Colonic mucosa (tissue), 4 donors: ENCODE measurements around the gene HERPUD1. TPM values are rescaled to one million over a fixed set of nuclear protein-coding genes. Genes with fewer than 3 reads are reported as not detected.
"Not testable (repeated sequence)": the region's sequence is repeated elsewhere in the genome, so short reads cannot be mapped to it uniquely, and the experiment has no call there.

ENCODE experiments used
- DNase-seq: peaks from one replicate; pipeline ENCODE4 v3.0.0-alpha.2; 2020
- H3K27ac ChIP-seq: fragments of 200-600 bp; one replicate; pipeline ENCODE4 v1.8.0; 2021
- H3K27me3 ChIP-seq: fragments of 200-600 bp; one replicate; pipeline ENCODE4 v1.8.0; 2021
- H3K36me3 ChIP-seq: fragments of 200-600 bp; one replicate; pipeline ENCODE4 v1.8.0; 2021
- H3K4me1 ChIP-seq: fragments of 200-600 bp; one replicate; pipeline ENCODE4 v1.8.0; 2021; ENCODE audit warnings: mild to moderate bottlenecking
- H3K4me3 ChIP-seq: fragments of 200-600 bp; one replicate; pipeline ENCODE4 v1.8.0; 2021
- H3K9ac ChIP-seq, 2 donors: one replicate each; pipeline ENCODE4 v1.7.0; 2013; ENCODE audit warnings: control low read depth in 2 of 2, low read depth in 2 of 2, low read length in 2 of 2
- H3K9me3 ChIP-seq: fragments of 200-600 bp; one replicate; pipeline ENCODE4 v1.8.0; 2021
- intact Hi-C: fragments of 100-400 bp; cut with DNase I; formaldehyde crosslinking; loops from one replicate; pipeline ENCODE4 v1.14.1; 2022
- total RNA-seq, 2 donors: library from RNA; stranded (reverse); fragmentation: NEBNext Ultra II Directional in 1 of 2; extraction: Animal tissue kit (Norgen Biotek cat#: 25700) in 1 of 2; gene quantifications; one replicate each; pipeline ENCODE4 v1.2.1, GENCODE V29; 2021
- TF ChIP-seq, protein P1 (sequence below): fragments of 200-600 bp; IDR thresholded peaks from one replicate; pipeline ENCODE4 v1.8.0; 2022; ENCODE audit warnings: antibody characterized with exemption, mild to moderate bottlenecking
- donor health status: healthy.
- donor health status: DM: no; HTN: no; CAD: no.
- donor health status: DM: no; HTN: no; CAD: no.

Gene HERPUD1
- total RNA-seq, 2 donors from 2014 or later, result 130 to 194 TPM

DNA sequence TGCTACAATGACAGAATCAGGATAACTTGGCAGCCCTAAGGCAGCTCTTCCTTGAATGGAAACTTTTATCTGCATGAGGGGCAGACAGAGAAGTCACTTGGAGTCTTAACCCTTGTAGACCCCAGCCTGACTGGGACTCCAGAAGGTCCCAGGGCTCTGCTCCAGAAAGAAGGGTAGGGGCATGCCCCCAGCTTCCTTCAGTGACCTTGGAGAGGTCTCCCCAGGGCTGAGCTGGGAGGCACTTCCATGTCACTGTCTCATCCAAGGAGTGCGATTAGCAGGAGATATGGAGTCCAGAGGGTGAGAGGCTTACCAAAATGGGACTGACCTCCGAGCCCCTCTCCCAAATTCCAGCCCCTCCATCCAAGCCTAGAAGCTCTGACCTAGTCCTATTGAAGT, 54.0 kb downstream of the HERPUD1 start:
- Histone ChIP-seq H3K9ac (no peak overlapping the region), H3K4me3 (no peak overlapping the region), H3K36me3 (no peaks in the 10 kb centered on the region), H3K9me3 (no peaks in the 10 kb centered on the region), H3K4me1 (peaks cover 38% of the 10 kb centered on the region), H3K27ac (peak overlapping the region; percentile 64), H3K27me3 (no peaks in the 10 kb centered on the region)
- TF ChIP-seq, protein P1, sequence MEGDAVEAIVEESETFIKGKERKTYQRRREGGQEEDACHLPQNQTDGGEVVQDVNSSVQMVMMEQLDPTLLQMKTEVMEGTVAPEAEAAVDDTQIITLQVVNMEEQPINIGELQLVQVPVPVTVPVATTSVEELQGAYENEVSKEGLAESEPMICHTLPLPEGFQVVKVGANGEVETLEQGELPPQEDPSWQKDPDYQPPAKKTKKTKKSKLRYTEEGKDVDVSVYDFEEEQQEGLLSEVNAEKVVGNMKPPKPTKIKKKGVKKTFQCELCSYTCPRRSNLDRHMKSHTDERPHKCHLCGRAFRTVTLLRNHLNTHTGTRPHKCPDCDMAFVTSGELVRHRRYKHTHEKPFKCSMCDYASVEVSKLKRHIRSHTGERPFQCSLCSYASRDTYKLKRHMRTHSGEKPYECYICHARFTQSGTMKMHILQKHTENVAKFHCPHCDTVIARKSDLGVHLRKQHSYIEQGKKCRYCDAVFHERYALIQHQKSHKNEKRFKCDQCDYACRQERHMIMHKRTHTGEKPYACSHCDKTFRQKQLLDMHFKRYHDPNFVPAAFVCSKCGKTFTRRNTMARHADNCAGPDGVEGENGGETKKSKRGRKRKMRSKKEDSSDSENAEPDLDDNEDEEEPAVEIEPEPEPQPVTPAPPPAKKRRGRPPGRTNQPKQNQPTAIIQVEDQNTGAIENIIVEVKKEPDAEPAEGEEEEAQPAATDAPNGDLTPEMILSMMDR, result no peak
- no peak for DNase-seq
- intact Hi-C loops, result no loop called here

DNA sequence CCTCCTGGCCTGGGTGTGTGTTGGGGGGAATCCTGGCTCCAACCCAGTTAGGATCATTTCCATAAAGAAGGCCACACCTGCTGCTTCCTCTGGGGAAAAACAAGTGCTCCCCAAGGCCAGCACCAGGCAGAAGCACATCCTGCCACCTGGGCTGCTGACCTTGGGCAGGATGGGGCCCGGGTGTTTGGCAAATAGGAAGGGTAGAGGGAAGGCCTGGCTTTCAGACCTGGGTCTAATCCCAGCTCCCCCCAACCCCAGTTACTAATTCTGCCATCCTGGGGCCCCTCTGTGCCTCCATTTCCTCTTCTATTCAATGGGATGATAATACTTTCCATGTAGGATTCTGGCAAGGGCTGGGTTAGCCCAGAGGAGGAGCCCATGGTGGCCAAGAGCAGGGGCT, 54.4 kb downstream of the HERPUD1 start:
- Histone ChIP-seq H3K4me1 (peaks cover 38% of the 10 kb centered on the region), H3K27ac (no peak overlapping the region), H3K9ac (no peak overlapping the region), H3K36me3 (no peaks in the 10 kb centered on the region), H3K9me3 (no peaks in the 10 kb centered on the region), H3K4me3 (no peak overlapping the region), H3K27me3 (no peaks in the 10 kb centered on the region)
- DNase-seq, result no peak
- intact Hi-C loops, result no loop called here
- TF ChIP-seq, protein P1, result no peak

DNA sequence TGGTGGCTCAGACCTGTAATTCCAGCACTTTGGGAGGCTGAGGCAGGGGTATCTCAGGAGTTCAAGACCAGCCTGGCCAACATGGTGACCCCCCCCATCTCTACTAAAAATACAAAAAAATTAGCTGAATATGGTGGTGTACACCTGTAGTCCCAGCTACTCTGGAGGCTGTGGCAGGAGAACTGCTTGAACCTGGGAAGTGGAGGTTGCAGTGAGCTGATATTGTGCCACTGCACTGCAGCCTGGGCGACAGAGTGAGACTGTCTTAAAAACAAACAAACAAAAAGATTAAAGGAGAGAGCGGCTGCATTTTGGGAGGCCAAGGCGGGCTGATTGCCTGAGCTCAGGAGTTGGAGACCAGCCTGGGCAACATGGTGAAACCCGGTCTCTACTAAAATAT, 55.0 kb downstream of the HERPUD1 start:
- peaks cover 39% of the 10 kb centered on the region for H3K4me1 ChIP-seq
- H3K27me3 ChIP-seq, DNase-seq, intact Hi-C loops, H3K4me3 ChIP-seq, H3K36me3 ChIP-seq, H3K9me3 ChIP-seq, H3K9ac ChIP-seq, H3K27ac ChIP-seq: not testable (repeated sequence)

DNA sequence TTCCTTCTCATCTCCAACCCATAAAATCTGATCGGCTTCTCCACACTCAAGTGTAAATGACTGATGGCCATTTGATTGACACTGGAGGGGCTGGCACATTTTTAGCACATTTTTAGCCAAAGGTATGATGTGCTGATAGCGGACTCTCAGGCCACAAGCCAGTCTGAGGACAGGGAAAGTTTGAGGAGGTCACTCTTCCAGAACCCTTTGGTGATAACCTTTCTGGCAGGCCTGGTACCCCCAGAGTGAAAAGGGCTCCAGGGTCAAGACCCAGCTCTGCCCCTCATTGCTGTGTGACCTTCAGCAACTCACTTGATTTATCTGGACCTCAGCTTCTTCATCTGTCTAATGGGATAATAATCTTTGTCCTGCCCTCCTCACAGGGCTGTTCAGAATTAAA, 55.8 kb downstream of the HERPUD1 start:
- H3K4me3 ChIP-seq, result no peak overlapping the region
- no peak for DNase-seq
- intact Hi-C loops, result no loop called here

DNA sequence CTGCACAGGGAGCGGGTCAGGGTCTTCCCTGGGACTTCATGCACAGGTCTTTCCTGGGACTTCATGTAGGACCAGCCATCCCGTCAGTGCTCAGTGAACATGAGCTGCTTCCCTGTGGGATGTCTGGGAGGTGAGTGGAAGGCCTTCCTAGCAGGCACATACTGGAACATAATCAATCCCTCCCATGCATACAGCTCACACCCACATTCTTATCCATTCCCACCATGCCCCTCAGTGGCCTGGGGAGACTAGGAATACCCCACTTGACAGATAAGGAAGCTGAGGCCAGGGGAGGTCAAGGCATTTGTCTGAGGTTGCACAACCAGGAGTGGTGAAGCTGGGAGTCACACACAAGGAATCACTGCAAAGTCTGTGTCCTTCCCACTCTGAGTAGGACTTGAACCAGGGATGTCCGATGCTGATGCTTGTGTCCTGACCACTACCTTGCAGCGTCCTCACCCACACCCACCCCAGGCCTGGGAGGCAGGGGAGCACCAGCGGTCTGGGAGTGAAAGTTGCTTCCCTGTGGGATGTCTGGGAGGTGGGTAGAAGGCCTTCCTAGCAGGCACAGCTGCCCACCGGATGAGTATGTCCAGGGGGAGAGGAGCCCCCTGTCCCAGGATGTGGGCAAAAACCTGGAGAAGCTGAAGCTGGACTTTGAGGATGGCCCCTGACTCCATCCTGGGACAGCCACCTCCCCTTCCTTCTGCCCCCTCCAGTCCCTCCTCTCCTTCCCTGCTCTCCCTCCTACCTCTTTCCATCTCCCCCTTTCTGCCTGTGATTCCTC, 56.4 kb downstream of the HERPUD1 start:
- Histone ChIP-seq H3K9ac (peak overlapping the region; percentile 75 to 94), H3K27me3 (no peaks in the 10 kb centered on the region), H3K4me3 (peak overlapping the region; percentile 59), H3K4me1 (peaks cover 37% of the 10 kb centered on the region), H3K9me3 (no peaks in the 10 kb centered on the region), H3K27ac (peak overlapping the region; percentile 88), H3K36me3 (no peaks in the 10 kb centered on the region)
- DNase-seq, result no peak
- TF ChIP-seq, protein P1, result no peak
- intact Hi-C loops, result no loop called here

More for the DNA sequence above, 55.8 kb downstream of the HERPUD1 start:
- Histone ChIP-seq H3K27me3 (no peaks in the 10 kb centered on the region), H3K36me3 (no peaks in the 10 kb centered on the region), H3K9me3 (no peaks in the 10 kb centered on the region), H3K4me1 (peaks cover 44% of the 10 kb centered on the region), H3K9ac (no peak overlapping the region), H3K27ac (peak overlapping the region; percentile 88)
- TF ChIP-seq, protein P1, result no peak
